Motor neuron (in vitro differentiated cells): ENCODE data around the gene MLLT10. TPM values are rescaled to one million over a fixed set of nuclear protein-coding genes. Genes with fewer than 3 reads are reported as not detected.

ENCODE experiments used
- ATAC-seq, 8 experiments: fragments of 200-7000 bp; cut with Tn5 transposase; replicated peaks in 6 of 8; 2 replicates each; pipeline ENCODE4 v1.8.0; 2021; ENCODE audit warnings: mild to moderate bottlenecking in 8 of 8, moderate library complexity in 8 of 8
- H3K27ac ChIP-seq, 2 donors: fragments of 250-450 bp; sonication (Bioruptor Pico); 2 replicates each; pipeline ENCODE4 v1.9.0; 2021; ENCODE audit warnings: antibody characterized with exemption in 2 of 2, mild to moderate bottlenecking in 2 of 2, moderate library complexity in 1 of 2
- H3K4me1 ChIP-seq, 2 donors: fragments of 250-450 bp; sonication (Bioruptor Pico); replicated peaks in 1 of 2; 2 replicates each; pipeline ENCODE4 v1.6.1; 2021; ENCODE audit warnings: antibody characterized with exemption in 2 of 2, mild to moderate bottlenecking in 2 of 2, moderate library complexity in 1 of 2
- H3K4me3 ChIP-seq, 5 donors: fragments of 250-450 bp; sonication (Bioruptor Pico); 2 replicates each; pipeline ENCODE4 v1.9.0; 2021; ENCODE audit warnings: antibody characterized with exemption in 5 of 5, mild to moderate bottlenecking in 5 of 5, moderate library complexity in 4 of 5
- WGBS, 10 experiments: fragments of 450-650 bp; shearing (Covaris generic); methylation state at CpG; one replicate each; pipeline ENCODE4 v1.0.0; 2022; 5-methylcytosine and 5-hydroxymethylcytosine counted together
- in situ Hi-C, 9 experiments: fragments of 400-800 bp; cut with MboI; loops; one replicate each; pipeline ENCODE4 v1.15.0; 2021; ENCODE audit warnings: low sequenced_read_pairs in 9 of 9, low pct_unique_long_range_greater_than_20kb in 2 of 9; ENCODE audit not compliant: unreplicated experiment in 9 of 9
- total RNA-seq, 8 experiments: library from RNA; unstranded; fragments of 300-600 nt; gene quantifications; 2 replicates each; pipeline versions ENCODE4 v1.2.3 to v1.2.4, GENCODE V29; 2022

Gene MLLT10
- total RNA-seq, 8 experiments from 2014 or later: 19.0 to 59.6 (median 34.1) TPM

GRCh38 chr10:21503542-21503941 is 30.5 kb upstream of the MLLT10 start:
- peaks cover 65 to 84% of the 10 kb centered on the region in 2 donors for H3K4me1 ChIP-seq
- no peak overlapping the region for H3K4me3 ChIP-seq
- in situ Hi-C loops: loop anchor here in 1 of 9 experiments (25.0 kb wide), 1 partner anchor 809 kb away; the partner anchor contains the start of genes BMI1 and COMMD3
- H3K27ac ChIP-seq: no peak overlapping the region
- ATAC-seq: no peak
- WGBS, 10 experiments: 25 to 88% (median 67%) methylated on average over 1 of the region's 1 CpG; no CpG with 5 or more reads in 1 of the 10 experiments

- 0 to 70% (median 41%) methylated on average over 1 to 4 of the region's 4 CpGs; no CpG with 5 or more reads in 1 of the 10 experiments for WGBS, 10 experiments
- in situ Hi-C loops: loop anchor here in 1 of 9 experiments (25.0 kb wide), 1 partner anchor 807 kb away; the partner anchor contains the start of genes BMI1 and COMMD3
- peak overlapping the region in 1 of 5 donors; percentile 5 for H3K4me3 ChIP-seq
- no peak for ATAC-seq
- peaks cover 69 to 85% of the 10 kb centered on the region in 2 donors for H3K4me1 ChIP-seq
- no peak overlapping the region for H3K27ac ChIP-seq
Observed at GRCh38 chr10:21505711-21506278, 28.2 kb upstream of the MLLT10 start.

- H3K27ac ChIP-seq: peak overlapping the region in 1 of 2 donors; percentile 38
- peaks cover 64 to 85% of the 10 kb centered on the region in 2 donors for H3K4me1 ChIP-seq
- WGBS, 10 experiments: 0 to 100% (median 46%) methylated on average over 1 to 3 of the region's 3 CpGs; no CpG with 5 or more reads in 2 of the 10 experiments
- in situ Hi-C loops: loop anchor here in 1 of 9 experiments (25.0 kb wide), 1 partner anchor 806 kb away; the partner anchor contains the start of genes BMI1 and COMMD3
- no peak for ATAC-seq
- H3K4me3 ChIP-seq: peak overlapping the region in 2 of 5 donors; percentile 67 to 89
Observed at GRCh38 chr10:21506351-21506750, 27.7 kb upstream of the MLLT10 start.

- peak overlapping the region; percentile 87 to 96 for H3K27ac ChIP-seq
- peaks cover 56 to 82% of the 10 kb centered on the region in 2 donors for H3K4me1 ChIP-seq
- H3K4me3 ChIP-seq: peak overlapping the region; percentile 0 to 92 (median 67)
- peak in 5 of 8 experiments; percentile 6 to 26 (median 10) for ATAC-seq
- in situ Hi-C loops: loop anchor here in 1 of 9 experiments (25.0 kb wide), 1 partner anchor 805 kb away; the partner anchor contains the start of genes BMI1 and COMMD3
- 0 to 100% (median 34%) methylated on average over 1 to 7 of the region's 21 CpGs; no CpG with 5 or more reads in 2 of the 10 experiments for WGBS, 10 experiments
Observed at GRCh38 chr10:21507150-21507549, 26.9 kb upstream of the MLLT10 start.

GRCh38 chr10:21508706-21509331 is 25.2 kb upstream of the MLLT10 start:
- in situ Hi-C loops: loop anchor here in 1 of 9 experiments (25.0 kb wide), 1 partner anchor 803 kb away; the partner anchor contains the start of genes BMI1 and COMMD3

GRCh38 chr10:21509341-21510240 is 24.4 kb upstream of the MLLT10 start:
- 0 to 83% (median 1%) methylated on average over 1 to 13 of the region's 58 CpGs; no CpG with 5 or more reads in 3 of the 10 experiments for WGBS, 10 experiments
- Histone ChIP-seq H3K4me3 (peak overlapping the region; percentile 33 to 92 (median 67)), H3K4me1 (peaks cover 39 to 61% of the 10 kb centered on the region in 2 donors), H3K27ac (peak overlapping the region; percentile 87 to 96)
- ATAC-seq: peak in 6 of 8 experiments; percentile 14 to 38 (median 32)
- in situ Hi-C loops: loop anchor here in 1 of 9 experiments (25.0 kb wide), 1 partner anchor 803 kb away; the partner anchor contains the start of genes BMI1 and COMMD3

More at GRCh38 chr10:21508706-21509331, 25.2 kb upstream of the MLLT10 start:
- 0 to 20% (median 0%) methylated on average over 1 to 10 of the region's 43 CpGs; no CpG with 5 or more reads in 5 of the 10 experiments for WGBS, 10 experiments
- ATAC-seq: peak in 5 of 8 experiments; percentile 31 to 38 (median 35)
- peak overlapping the region; percentile 87 to 96 for H3K27ac ChIP-seq
- peak overlapping the region; percentile 33 to 92 (median 67) for H3K4me3 ChIP-seq
- H3K4me1 ChIP-seq: peaks cover 39 to 67% of the 10 kb centered on the region in 2 donors

- Histone ChIP-seq H3K27ac (peak overlapping the region; percentile 87 to 96), H3K4me3 (peak overlapping the region; percentile 33 to 92 (median 67)), H3K4me1 (peaks cover 37 to 58% of the 10 kb centered on the region in 2 donors)
- 0 to 100% (median 43%) methylated on average over 1 to 7 of the region's 39 CpGs; no CpG with 5 or more reads in 2 of the 10 experiments for WGBS, 10 experiments
- ATAC-seq: peak in 6 of 8 experiments; percentile 21 to 56 (median 43)
- in situ Hi-C loops: loop anchor here in 1 of 9 experiments (25.0 kb wide), 1 partner anchor 802 kb away; the partner anchor contains the start of genes BMI1 and COMMD3
Observed at GRCh38 chr10:21510241-21511094, 23.6 kb upstream of the MLLT10 start.

- in situ Hi-C loops: loop anchor here in 1 of 9 experiments (25.0 kb wide), 1 partner anchor 801 kb away; the partner anchor contains the start of genes BMI1 and COMMD3
- no peak for ATAC-seq
- H3K4me3 ChIP-seq: peak overlapping the region in 4 of 5 donors; percentile 46 to 92 (median 78)
- 25 to 100% (median 88%) methylated on average over 1 to 2 of the region's 2 CpGs; no CpG with 5 or more reads in 1 of the 10 experiments for WGBS, 10 experiments
- peaks cover 30 to 51% of the 10 kb centered on the region in 2 donors for H3K4me1 ChIP-seq
- H3K27ac ChIP-seq: peak overlapping the region in 1 of 2 donors; percentile 96
Observed at GRCh38 chr10:21511095-21511570, 22.9 kb upstream of the MLLT10 start.

- 13 to 94% (median 41%) methylated on average over 2 to 3 of the region's 3 CpGs; no CpG with 5 or more reads in 1 of the 10 experiments for WGBS, 10 experiments
- Histone ChIP-seq H3K4me3 (peak overlapping the region; percentile 67 to 92 (median 86)), H3K27ac (peak overlapping the region in 1 of 2 donors; percentile 18), H3K4me1 (peaks cover 23 to 42% of the 10 kb centered on the region in 2 donors)
- ATAC-seq: no peak
- in situ Hi-C loops: loop anchor here in 1 of 9 experiments (25.0 kb wide), 1 partner anchor 800 kb away; the partner anchor contains the start of genes BMI1 and COMMD3
Observed at GRCh38 chr10:21511946-21512572, 22.0 kb upstream of the MLLT10 start.

- H3K4me3 ChIP-seq: peak overlapping the region; percentile 67 to 92 (median 86)
- peak overlapping the region in 1 of 2 donors; percentile 18 for H3K27ac ChIP-seq
- WGBS, 10 experiments: 7 to 91% (median 48%) methylated on average over 1 to 2 of the region's 2 CpGs; no CpG with 5 or more reads in 2 of the 10 experiments
- in situ Hi-C loops: loop anchor here in 1 of 9 experiments (25.0 kb wide), 1 partner anchor 800 kb away; the partner anchor contains the start of genes BMI1 and COMMD3
- peaks cover 16 to 35% of the 10 kb centered on the region in 2 donors for H3K4me1 ChIP-seq
- no peak for ATAC-seq
Observed at GRCh38 chr10:21512573-21513404, 21.2 kb upstream of the MLLT10 start.
